Activated CD8-positive, alpha-beta memory T cell treated with anti-CD3 and anti-CD28 coated beads, Interleukin-2, amount 50 U/mL, for 4 hours (primary cell): ENCODE data around the gene LSM7.

Source experiments
- DNase-seq: peaks from one replicate; pipeline ENCODE4 v3.0.0-alpha.2; 2020

LSM7 gene

GRCh38 chr19:2274931-2275535 is 53.4 kb downstream of the LSM7 start:
- no peak for DNase-seq

- no peak for DNase-seq
These were observed 54.1 kb downstream of the LSM7 start for GRCh38 chr19:2274185-2274711.

- peak; percentile 76 for DNase-seq
These were observed 54.8 kb downstream of the LSM7 start for GRCh38 chr19:2273356-2274184.
